NCI-H1436 (cell line): ENCODE measurements around the gene PTPA.

ENCODE experiments used
- DNase-seq: peaks from one replicate; lab custom pipeline; 2025; lab: John Stamatoyannopoulos, UW

Gene PTPA

DNA sequence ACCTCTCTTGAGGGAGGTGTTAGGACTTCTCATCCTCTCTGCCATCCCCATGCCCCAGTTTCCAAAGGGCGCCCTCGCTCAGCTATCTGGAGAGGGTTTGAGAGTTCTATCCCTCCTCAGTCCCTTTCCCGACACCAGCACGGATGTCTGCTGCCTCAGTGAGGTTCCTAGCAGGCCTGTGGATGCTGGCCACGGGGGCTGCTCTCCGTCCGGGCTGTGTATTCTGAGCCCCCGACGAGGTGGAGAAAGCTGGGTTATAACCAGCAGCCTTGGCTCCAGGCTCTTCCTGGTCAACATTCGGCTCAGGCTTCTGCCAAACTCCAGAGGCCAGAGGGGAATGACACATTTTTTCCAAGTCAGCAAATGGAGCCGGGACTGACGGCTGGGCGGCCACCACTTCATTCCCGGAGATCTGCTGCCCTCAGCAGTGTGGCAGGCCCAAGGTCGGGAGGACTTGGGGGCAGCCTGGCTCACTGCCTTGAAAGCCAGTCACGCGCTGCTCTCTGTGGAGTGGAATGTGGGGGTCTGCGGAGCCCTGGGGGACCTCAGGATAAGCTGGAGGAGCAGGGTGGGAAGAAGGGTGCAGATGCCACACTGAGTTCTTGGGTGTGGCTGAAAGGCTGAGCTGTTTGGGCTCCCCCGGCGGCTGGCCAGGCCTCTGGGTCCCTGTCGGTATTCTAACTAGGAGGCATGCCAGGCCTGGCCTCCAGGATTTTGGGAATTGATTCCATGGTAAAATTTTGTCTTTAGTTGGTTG, 27.4 kb downstream of the PTPA start:
- DNase-seq = no peak

DNA sequence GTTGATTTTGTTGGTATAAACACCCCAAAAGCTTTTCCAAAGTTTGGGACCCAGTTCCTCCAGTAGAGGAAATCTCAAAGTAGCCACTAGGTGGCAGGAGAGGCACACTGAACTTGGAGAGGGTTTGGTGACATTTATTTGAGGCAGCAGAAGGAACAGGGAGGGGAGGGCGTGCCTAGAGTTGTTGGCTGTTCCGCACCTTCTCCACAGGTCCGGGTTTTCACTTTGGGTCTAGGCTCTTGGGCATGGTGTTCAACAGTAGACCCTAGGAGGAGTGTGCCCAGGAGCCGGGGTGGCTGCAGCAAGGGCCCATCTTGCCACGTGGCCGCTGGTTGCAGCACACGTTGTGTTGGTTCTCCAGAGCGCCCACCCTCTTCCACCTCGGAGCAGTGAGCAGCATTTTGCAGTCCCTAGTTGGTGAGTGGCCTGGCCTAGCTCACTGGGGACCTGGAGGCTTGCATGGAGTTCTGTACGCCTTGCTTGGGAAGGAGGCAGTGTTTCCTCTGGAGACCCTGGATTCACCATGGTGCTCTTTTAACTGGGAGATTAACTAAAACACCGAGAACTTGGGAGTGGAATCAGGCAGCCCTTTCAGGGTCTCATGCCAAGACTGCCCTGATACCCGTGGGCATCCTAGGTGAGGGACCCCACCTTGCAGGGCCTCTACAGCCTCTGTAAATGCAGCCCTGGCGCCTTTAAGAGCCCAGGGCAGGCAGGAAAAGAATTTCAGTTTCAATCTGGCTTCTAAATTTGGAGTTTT, 28.2 kb downstream of the PTPA start:
- peak; percentile 84 for DNase-seq

DNA sequence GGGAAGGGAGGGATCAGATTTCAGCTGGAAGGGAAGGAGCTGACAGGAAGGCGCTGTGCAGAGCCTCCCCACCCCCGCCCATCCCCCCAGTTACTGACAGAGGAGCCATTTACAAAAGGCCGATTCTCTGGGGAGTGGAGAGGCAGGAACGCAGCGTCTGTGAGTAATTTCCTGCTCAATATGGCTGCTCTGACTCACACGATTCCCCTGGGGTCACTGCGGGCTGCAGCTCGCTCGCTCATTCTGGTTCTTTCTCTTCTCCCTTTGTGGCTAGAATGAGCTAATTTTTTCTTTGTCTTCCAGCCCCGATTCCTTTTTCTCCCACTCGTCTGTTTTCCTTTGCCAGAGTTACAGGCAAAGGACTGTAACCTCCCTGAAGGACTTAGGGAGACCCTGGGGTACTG, 28.8 kb downstream of the PTPA start:
- DNase-seq = peak; percentile 99

DNA sequence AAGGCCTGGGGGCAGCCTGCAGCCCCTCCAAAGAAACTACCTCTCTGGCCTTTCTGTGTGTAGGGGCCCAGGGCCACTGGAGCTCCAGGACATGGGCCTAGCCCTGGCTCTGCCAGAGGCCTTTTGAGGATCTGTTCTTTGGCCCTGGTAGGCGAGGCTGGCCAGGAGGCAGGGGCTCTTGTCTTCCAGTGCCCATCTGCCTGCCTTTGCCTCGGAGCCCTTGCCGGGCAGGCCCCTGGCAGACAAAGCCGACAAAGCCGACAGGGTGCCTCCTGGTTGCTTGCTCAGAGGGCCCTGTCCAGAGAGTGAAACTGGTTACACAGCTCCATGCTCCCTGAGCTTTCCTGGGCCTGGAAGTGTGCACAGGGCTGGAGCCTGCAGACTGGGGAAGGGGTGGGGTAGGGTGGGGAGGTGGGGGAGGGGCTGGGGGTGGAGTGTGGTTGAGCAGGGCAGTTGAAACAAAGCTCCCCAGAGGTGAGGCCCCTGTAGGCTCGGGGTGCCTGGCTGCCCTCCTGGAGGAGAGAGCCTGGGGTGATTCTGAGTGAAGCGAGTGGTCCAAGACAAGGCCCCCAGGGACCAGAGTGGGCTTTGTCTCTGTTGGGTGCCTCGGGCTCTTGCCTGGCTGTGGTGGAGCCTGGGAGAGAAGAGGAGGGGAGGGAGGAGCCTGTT, 29.3 kb downstream of the PTPA start:
- peak; percentile 80 for DNase-seq

DNA sequence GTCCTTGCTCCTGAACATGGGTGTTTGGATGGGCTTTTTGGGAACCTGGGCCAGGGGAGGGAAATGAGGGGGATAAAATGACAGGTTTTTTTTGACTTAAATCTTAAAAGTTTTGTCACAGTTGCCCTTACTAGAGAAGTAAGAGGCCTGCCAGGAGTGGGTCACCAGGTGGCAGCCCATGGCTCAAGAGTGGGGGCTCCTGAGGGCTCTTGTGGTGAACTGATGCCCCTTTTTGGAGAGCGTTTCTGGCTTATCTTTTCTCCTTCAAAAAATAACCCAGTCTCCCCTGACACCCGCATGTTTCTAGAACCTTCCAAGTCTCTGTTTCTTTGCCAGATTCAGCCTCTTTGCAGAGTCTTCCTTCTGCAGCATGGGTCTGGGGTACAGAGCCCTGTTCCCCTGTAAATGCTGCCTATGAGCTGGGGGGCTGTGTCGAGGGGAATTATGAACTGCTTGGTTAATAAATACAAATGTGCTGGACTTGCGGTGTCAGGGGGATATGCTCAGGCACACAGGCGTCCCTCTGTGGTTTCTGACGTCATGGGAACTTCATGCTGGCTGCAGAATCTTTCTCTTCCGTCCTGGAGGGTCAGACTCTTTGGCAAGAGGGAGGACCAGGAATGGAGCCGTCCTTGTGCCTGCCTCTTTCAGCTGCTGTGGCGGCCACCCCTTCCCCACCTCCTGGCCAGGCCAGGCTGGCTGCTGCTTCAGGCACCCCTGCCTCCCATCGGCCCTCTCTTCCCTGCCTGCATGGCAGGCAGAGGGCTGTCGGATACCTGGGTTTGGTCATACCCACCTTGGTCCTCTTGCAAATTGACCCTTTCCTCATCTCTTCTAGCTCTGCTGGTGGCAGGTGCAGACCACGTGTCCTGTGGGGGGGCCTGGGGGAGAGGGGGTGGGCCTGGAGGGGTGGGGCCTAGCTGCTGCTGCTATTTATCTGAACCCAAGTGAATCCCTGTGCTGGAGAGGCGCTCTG, 30.1 kb downstream of the PTPA start:
- DNase-seq = peak; percentile 19

DNA sequence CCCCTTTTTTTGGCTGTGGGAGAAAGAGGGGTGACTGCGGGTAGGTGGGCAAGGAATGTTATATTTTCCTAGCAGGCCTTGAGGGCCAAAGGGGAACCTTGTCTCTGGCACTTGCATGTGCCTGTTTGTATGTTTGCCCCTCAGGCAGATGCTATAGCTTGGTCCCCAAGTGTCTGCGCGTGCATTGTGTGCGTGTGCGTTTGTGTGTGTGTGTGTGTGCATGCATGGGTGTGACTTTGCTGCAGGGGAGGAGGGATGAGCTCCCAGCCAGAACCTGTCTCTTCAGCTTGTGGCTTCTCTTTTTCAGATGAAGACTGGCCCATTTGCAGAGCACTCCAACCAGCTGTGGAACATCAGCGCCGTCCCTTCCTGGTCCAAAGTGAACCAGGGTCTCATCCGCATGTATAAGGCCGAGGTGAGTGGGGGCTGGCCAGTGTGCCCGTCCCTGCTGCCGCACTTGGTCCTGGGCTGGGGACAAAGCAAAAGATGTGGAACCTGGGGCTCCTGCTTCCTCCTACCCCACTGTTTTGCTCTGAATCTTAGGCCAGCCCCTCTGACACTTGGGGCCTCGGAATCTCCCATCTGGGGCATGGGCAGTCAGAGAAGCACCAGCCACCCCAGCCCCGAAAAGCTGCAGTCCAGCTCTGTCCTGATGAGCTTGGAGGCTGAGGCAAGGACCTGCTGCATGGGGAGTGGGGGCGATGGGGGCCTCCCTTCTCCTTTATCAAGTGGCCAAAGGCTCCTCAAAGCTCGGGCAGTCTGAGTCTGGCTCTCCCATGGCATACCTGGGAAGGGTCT, 31.1 kb downstream of the PTPA start:
- no peak for DNase-seq

DNA sequence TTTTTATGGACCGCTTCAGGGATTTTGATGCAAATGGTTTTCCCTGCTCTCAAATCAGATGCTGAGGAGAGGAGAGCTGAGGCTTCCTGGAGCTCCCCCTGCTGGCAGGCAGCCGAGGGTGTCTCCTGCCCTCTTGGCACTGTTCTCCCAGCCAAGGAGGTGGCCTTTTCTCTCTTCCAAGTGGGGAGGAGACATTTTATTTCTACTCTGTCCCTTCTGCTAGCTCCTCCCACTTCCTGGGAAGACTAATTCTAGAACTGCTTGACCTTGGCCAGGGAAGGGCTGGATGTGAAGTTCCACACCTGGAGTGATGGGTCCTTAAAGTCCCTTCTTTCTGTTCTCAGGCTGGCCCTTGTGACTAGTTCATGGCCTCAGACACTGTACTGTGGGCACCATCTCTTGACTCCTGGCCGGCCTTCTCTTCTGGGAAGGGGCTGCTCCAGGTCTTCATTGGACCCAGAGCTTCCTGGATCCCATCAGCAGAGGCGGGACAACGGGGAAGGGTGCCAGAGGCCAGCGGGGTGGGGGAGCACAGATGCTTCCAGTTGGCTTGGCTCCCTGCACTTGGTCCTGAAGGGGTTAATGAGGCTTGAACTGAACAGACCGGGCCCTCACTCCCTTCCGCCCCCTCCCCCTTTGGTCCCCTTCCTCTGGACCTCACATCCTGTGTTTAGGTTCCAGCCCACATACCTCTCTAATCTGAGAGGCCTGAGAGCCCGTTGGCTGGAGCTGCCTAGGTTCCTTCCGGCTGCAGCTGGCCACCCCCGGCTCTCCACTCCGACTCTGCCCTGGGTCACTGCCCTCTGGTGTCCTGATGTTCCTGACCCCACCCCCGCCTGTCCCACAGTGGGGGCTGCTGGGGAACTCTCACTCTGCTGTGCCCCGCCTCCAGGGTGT, 32.1 kb downstream of the PTPA start:
- DNase-seq = peak; percentile 61

DNA sequence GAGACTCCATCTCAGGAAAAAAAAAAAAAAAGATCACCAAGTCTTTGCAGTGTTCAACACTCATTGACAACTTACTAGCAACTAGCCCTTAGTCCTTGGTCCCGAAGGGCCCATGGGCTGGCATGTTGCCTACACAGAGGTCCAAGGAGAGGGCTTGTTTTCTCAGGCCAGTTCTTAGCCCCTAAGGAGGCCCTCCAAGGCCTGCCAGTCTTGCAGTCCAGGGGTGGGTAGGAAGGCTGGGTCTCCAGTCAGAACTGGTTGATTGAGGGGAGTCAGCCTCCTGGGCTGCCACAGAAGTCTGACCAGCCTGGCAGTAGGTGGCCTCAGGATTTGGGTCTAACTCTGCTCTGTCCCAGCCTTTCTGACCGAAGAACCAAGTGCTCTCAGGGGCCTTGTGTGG, 34.1 kb downstream of the PTPA start:
- DNase-seq = no peak

DNA sequence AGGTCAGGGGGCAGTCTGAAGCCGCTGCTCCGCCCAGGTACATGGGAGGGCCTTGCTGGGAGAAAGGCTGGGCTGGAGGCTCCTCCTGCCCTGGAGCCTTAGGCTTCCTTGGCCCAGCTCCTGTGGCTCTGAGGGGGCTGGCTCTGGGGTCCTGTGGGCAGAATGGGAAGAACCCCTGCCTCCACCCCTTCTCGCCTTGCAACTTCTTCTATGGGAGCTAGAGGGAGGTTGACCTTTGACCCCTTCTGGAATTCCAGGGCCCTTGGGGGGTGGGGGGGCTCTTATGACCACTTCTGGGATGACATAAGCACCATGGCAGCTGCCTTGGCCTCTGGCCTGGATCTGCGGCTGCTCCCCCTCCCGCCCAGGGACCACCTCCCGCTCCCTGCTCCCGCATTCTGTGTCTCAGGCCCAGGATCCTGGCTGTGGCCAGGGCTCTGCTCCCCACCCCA, 34.7 kb downstream of the PTPA start:
- no peak for DNase-seq

DNA sequence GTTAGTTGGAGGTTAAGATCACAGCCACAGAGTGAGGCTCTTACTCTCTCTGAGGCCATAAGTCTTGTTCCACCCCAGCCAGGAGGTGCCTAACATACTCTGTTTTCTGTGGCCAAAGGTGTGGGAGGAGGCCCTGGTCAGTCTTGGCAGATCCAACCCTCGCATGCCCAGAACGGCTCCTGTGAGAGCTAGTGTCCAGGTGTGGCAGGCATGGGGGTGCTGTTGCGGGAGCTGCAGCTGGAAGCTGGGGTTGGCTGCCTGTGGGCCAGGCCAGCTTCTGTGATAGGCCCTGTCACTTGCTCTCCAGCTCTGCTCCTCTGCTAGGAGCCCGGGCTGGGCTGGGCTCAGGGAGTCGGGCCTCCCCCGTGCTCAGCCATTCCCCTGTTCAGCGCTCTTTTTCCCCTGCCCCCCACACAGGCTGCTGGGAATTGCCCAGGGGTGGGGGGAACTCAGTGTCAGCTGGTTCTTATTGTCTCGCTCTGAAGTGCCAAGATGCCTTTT, 35.3 kb downstream of the PTPA start:
- no peak for DNase-seq

DNA sequence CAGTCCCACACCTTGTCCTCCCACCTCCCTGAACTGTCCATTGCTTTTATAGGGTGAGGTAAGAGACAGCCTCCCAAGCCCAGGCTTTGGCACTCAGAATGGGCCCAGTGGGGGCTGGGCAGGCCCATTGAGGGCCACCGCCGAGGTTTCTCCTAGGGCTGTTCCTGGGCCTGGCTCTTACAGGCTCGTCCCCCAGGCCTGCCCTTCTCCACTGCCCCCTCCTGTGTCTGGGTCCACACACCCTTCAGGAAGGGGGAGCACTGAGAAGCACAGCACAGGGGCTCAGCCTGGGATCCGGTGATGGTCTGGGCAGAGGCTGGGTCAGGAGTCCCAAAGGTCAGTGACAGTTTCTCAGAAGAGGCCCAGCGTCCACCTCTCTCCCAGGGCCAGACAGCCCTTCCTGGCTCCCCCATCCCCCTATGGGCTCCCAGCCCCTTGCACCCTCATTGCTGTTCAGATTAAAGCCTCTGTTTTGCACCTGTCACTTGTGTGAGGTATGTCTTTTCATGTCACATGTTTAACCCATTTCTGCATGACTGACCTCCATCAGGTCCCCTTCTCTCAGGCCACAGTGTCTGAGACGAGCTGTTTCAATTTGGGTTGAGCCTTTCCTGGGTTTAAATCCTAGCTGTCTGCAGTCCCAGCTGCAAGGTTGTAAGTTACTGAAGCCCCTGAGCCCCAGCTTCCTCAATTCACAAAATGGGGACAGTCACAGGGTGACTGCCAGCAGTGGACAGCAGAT, 37.4 kb downstream of the PTPA start:
- DNase-seq = no peak

DNA sequence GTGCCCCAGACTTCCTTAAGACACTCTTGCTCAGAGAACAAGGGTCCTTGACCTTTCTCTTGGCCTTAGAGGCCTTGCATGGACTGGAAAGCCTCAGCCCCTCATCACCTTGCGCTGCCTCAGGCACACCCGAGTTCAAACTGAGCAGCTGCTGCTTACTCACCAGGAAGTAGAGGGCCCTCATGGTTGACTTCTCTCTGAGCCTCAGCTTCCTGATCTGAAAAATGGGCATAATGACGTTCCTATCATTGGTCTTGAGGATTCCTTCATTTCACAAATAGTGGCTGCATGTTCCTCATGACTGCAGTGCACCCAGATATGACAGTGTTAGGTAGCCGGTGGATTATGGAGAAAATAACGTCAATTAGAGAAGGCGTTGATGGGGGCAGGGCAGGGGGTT, 38.2 kb downstream of the PTPA start:
- DNase-seq = no peak

DNA sequence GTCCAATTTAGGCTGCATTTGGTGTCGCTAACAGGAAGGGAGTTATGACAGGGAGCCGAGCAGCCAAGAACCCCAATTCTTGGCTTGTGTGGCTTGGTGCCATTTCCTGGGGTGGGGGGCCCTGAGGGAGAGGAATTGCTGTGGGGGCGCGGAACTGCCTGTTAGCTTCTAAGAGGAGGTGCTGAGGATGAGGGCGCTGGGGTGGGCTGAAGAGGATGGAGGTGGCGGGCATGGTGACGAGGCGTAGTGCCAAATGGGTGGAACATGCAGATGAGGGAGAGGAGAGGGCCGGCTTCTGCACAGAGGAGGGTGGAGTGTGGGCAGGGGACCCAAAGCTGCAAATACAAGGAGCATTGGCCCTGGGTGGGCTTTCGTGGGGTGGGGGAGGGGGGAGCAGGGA, 38.9 kb downstream of the PTPA start:
- no peak for DNase-seq

DNA sequence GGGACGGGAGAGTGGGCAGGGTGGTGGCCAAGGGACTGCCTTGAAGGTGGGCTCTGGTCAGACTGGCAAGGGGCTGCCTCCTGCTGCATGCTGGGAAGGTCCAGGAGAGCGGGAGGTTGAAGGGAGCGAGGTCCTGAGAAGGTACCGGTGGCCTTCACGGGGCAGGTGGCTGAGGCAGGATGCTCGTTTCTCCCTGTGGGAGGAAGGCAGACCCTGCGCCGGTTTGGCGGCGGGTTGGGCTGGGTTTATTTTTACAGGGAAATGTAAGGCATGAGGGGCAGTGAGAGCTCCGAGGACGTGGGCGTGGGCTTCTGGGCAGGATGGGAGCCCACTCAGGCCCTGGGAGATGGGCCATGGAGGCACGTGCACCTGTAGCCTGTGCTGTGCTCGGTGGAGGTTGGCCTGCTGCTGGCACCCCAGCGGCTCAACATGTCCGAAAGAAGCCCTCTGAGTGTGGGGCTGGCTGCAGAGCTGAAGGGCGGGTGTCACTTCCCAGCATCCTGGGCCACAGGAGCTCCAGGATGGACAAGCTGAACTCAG, 39.5 kb downstream of the PTPA start:
- no peak for DNase-seq

DNA sequence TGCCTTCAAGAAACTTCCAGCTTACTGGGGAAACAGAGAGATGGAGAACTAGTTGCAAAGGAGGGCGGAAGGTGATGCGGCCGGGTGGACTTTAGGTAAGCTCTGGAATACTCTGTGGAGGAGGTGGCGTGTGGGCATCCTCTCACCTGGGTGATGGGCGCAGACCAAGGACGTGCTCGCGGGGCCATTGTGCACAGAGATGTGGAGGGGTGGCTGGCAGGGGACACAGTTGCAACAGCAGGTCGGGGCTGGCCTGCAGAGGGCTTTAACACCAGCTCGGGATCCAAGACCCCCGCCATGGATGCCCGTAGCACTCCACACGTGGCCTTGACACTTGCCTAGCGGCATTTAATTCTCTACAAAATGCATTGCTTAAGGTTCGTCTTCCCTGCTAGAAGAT, 40.3 kb downstream of the PTPA start:
- no peak for DNase-seq

DNA sequence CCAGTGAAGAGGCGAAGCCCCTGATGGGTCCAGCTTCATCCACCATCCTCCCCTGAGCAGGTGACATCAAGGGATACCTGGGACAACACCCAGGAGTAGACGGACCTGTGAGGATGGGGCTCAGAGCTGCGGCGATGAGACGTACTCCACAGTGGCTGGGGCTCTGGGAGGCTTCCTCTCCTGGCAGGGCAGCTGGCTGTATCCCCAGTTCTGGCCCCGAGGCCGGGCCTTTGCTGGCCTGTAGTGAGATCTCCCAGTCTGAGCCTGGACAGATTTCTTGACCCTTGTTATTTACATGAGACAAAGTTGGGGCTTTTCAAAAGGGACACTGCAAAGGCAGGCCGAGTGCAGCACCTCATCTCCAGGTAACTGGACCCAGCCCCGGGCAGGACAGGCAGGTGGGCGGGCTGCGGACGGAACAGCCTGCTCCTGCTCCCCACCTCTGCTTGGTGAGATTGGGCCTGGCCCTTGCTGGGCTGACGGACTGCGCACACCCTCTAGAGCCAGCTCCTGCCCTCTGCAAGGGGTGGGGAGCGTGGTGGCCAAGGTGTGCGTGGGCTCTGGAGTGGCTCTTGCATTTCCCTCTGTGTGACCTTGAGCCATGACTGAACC, 43.8 kb downstream of the PTPA start:
- DNase-seq = no peak

DNA sequence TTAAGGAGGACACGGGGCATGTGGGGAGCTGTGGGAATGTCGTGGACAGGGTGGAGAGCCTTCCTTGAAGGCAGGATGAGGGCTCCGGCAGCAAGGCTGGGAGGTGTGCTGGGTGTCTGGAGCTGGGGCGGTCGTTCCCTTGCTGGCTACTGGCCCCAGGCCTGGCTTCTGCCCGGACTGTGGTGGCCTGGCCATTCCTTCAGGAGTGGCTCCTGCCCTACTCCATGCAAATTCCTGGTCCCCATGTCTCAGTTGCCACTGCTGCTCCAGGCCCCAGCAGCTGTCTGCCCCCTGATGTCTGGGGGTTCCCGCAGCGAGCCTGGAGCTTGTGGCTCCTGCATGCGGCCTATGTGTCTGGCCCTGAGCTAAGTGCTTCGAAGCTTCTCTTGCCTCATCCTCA, 44.9 kb downstream of the PTPA start:
- DNase-seq = no peak
